Inflammatory macrophage treated with lipopolysaccharide for 4 hours (primary cell): ENCODE results near the gene DLX2.
"Not testable (repeated sequence)": the region's sequence is repeated elsewhere in the genome, so short reads cannot be mapped to it uniquely, and the experiment has no call there.

Source experiments
- DNase-seq: peaks from one replicate; pipeline ENCODE4 v3.0.0-alpha.2; 2020

Gene DLX2

DNA sequence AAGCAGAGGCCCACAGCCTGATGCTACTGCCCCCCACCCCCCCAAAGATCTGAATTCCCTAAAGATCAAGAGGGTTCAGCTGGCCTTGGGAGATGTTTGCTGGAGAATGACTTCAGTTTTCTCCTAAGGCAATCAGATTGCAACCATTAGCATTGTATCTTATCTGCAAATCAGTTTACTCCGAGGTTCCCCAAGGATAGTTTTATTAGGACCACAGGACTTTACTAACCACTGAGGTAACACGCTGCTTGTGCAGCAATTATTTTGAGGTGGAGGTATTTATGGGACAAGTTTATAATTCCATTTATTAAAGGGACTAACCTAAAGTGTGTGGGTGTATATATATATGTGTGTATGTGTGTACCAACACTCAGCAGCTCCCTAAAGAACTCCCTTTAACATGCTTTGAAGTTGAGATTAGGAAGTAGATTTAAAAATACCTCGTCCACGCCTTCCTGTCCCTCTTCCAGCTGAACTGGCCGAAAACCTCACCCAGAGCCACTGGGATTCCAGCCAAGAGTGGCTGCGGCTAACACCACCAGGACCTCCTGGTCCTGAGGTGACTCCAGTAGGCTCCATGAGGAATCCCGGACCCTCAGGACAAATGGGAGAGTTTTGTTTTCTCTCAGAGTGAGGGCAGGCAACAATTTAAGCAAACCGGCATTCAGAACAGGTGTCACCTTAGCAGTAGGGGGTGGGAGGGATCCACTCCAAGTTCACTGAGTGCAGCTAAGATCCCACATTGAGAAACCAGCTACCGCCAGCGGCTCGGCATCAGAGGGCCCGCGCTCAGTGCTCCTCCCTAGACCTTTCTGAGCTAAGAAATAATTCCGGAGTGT is 20.4 kb downstream of the DLX2 start:
- DNase-seq = no peak

DNA sequence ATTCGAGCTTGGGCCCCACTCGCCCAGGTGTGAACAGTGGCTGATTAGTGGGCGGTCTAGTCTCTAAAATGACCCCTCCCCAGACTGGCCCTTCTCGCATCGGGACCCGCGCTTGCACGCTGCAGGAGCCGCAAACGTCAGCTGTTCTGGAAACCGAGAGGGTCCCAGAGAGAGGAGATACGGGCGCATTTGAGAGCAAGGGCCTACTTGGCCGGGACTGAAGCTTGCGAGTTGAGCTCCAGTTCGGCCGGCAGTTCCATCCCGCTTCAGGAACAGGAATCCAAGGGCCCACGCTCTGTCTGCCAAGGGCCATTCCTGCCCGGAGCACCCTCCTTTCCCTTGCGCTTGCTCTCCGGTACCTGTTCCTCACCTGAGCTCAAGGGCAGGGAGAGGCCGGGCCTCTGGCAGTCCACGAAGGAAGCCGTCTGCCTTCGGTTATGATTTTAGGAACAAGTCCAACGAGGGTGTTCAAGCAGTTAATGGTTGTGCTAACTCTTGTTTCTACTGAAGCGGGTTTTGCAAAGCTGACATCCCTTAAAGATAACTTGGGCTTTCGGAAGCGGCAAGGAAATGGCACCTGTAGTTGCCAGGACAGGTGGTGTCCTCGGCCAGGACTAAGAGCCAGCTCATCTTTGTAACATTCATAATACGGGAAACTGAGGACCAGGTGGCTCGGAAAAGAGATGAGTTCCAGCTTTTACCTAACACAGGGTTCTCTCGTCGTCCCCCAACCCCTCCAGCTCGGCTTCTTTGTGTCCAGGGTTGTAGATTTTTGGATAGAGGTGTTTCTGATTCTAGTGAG is 21.3 kb downstream of the DLX2 start:
- no peak for DNase-seq

DNA sequence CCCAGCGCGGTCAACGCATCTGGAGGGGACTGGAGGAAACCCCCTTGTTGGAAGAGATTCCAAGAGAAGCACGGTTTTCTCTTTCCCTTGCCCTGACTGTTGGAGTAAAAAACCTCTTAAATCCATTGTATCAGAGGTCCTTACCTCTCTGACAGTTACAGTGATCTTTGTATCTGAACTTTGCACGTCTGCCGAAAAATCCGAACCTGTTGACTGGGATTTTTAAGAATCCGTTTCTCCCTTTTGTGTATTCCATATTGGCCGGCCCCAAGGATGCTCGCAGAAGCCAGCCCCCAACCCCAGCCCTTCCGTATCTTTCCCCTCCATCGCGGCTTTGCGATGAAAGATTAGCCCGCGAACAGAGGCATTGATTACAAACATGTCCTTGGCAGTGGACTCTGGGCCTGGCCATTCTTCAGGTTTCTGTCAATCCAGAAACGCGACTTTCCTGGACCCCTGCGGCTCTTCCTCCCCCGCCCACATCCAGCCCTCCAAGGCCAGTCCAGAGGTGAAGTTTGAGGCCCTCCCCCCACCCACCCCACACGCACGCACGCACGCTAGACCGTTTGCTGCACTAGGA is 22.0 kb downstream of the DLX2 start:
- no peak for DNase-seq

DNA sequence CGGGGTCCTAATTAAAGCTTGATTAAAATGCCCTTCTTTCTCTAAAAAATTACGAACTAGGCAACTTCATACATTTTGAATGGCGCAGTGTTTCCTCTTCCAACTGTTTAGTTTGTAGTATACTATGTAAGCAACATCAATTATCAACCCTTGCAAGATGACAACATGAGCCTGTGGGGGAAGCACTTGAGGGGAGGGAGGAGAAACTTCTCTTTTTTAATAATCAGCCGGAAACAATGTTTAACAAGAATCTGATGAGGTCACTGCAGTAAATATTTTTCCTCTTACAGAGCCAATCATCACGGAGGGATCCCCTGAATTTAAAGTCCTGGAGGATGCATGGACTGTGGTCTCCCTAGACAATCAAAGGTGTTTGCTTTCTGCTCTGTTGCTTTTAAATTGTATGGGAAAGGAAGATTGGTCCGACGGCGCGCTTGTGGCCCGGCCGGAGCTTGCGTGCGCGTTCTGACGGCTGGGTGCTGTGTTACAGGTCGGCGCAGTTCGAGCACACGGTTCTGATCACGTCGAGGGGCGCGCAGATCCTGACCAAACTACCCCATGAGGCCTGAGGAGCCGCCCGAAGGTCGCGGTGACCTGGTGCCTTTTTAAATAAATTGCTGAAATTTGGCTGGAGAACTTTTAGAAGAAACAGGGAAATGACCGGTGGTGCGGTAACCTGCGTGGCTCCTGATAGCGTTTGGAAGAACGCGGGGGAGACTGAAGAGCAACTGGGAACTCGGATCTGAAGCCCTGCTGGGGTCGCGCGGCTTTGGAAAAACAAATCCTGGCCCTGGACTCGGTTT is 22.7 kb downstream of the DLX2 start:
- DNase-seq = peak; percentile 79

DNA sequence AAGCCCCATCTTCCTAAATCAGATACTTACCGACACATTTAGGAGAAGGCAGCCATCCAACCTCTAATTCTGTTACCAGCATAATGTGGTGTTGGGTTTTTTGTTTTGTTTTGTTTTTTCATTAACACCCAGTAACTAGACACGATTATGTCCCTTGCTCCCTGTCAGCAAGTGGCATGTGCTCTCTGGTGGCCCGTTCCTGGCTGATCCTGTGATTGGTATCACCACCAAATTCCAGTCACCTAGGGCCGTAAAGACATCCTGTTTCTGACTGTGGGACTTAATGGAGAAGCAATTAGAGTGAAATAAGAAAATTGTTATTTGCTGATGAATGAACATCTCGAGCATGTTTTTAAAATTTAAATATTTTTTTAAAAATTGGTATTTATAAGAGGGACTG is 23.3 kb downstream of the DLX2 start:
- DNase-seq = no peak

DNA sequence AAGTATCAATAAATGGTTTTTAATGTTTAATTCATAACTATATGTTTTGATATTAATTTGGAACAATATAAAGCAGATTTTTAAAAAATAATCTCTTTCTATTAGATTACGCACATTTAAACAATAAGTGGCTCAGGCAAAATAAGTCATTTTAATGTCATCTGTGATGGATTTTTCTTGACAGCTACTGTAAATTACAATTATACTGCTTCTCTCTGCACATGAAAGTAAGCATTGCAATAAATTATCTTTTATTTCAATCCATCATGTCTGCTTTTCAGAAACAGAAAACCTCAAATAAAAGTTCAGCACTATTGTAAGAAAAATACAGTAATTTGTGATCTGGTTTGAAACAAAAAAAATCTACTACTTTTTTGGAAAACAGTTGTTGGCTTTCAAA is 28.4 kb downstream of the DLX2 start:
- no peak for DNase-seq

DNA sequence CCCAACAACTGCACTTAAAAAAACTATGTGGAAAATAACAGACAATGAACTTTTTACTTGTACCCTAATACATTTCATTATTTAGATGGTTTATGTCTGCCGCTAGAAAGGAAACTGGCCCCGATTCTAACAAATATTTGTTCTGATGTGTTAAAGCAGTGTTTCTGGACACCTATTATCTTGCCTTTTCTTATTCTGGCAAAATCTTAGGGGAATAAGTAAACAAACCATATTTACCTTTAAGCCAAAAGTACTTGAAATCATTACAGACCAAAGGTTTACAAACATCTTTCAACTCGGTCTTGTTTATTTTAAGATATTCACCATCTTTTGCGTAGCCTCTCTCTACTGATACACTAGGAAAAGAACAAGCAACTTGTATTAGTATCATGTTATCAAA is 29.2 kb downstream of the DLX2 start:
- DNase-seq = no peak

DNA sequence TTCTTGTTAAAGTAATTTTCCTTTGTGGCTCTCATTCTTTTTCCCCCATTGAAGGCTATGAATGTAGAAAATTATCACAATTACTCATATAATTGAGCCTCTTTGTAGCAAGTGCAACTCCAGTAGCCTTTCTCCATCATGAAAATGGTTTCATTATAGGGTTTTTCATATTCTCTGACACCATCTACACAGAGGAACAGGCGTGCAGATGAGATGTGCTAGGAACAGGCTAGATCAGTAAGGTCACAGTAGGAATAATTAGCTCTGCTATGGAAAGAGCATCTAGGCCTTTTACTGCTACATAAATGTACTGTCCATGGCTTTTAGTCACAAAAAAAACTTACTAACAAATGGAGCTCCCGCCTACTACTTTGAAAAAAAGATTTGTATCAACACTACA is 30.0 kb downstream of the DLX2 start:
- DNase-seq = no peak

DNA sequence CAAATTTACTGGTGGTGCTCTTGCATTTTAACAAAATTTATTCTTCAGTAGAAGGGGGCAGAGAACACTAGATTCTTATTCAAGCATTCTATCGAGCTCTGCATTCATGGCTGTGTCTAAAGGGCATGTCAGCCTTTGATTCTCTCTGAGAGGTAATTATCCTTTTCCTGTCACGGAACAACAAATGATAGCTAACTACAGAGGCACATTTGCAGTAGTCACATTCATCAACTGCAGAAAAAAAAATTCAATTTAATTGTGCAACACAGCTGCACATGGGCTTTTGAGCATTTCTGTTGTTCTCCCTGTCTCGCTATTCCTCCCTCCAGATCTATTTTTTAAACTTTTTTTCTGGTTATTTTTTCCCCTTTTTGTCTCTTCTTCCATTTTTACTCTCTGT is 30.4 kb downstream of the DLX2 start:
- DNase-seq = no peak

DNA sequence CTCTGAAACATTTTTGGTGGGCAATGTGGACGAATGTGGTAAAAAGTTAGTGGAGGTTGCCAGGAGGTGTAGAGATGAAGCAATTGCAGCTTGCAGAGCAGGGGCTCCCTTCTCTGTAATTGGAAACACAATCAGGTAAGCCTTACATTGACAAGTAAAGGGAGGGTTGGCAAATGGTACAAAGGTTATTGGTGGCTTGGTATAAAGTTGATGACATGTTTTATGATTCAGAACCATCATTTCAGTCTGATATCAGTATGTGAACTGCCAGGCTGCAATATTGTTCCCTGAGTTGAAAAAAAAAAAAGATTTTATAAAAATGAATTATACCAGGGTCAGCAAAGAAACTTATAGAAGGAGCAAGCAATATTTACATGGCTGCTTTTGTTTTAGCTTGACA is 31.8 kb downstream of the DLX2 start:
- no peak for DNase-seq

DNA sequence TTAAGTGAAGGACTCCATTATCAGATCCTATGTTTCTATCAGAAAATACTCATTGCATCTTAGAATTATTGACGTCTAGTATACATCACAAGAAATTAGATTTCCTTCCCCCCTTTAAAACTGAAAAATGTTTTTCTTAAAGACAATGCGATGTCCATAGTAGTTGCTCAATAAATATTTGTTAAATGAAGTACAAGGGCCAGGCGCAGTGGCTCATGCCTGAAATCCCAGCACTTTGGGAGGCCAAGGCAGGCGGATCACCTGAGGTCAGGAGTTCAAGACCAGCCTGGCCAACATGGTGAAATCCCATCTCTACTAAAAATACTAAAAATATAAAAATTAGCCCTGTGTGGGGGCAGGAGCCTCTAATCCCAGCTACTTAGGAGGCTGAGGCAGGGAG is 34.8 kb downstream of the DLX2 start:
- DNase-seq = not testable (repeated sequence)

DNA sequence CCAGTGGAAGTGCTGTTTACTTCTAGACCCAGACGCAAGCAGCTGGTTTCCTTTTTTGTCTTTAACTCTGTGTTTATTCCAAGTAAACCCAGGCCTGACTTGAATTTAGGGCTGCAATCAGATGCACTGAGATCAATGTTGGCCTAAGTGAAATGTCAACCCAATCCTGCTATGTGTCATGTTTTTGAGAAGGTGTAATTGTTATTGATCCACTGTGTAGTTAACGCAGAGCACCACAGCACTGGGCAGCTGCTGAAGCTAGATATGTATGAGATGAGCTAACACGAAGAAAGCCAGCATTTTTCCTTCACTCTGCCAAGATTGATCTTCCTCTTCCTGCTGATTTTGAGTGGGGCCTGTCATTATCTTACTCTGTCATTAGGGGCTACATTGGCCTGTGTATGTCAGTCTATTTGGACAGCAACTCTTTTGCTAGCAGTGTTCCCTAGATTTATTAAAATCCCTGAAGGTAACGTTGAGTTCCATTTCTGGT is 36.3 kb downstream of the DLX2 start:
- no peak for DNase-seq

DNA sequence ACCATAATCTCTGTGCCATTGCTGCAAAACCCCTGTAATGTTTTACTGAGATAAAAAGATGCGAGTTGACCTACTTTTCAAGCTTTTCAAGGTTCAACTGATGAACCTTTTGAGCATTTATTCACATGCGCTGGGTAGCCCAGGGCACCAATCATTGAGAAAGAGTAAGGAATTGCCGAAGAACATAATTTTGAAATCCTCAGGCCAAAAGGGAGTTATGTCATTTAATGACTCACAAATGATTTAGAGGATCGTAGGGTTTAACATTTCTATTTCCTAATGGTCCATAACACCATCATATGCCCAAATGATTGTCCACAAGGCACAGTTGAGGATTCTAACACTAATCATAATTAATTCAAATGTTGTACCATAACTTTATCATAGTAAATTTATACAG is 37.6 kb downstream of the DLX2 start:
- peak; percentile 80 for DNase-seq

DNA sequence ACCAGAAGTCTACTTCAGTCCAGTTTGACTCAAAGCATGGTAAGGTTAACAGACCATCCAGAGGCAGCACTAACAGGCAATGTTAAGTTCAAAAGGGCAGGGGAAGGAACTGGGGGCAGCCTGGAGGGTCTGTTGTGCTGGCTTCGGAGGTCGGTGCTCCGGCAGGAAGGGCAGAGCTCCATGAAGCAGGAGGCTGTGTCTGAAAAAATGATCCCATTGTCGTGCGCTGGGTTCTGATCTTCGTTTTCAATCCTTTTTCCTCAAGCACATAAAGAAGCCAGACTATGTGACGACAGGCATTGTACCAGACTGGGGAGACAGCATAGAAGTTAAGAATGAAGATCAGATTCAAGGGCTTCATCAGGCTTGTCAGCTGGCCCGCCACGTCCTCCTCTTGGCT is 39.3 kb downstream of the DLX2 start:
- no peak for DNase-seq

DNA sequence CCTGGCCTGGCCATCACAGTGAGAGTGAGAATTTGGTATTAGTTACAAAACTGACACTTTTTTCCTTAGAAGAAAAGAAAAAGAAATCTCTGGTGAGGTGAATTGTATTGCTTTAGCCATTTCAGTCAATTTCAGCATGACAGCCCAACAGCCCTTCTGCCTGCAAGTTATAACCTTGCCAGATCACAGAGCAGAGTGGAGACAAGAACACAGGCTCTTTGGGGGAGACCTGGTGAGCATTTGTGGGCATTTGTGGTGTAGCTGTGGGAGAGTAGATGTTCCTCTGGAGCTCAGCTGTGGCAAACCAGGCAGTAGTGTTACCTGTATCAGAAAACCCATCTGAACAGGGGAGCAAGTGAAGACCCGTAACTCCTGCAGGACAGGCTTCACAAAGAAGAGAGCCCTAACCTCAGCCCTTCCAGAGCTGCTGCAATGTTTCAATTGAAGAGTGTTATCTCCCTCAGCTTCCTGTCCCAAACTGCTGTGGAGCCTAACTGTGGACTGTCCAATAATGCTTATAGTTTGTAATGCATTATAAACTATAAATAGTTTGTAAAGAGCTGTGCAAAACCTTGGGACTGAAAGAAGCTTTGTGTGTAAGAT is 40.2 kb downstream of the DLX2 start:
- DNase-seq = no peak

DNA sequence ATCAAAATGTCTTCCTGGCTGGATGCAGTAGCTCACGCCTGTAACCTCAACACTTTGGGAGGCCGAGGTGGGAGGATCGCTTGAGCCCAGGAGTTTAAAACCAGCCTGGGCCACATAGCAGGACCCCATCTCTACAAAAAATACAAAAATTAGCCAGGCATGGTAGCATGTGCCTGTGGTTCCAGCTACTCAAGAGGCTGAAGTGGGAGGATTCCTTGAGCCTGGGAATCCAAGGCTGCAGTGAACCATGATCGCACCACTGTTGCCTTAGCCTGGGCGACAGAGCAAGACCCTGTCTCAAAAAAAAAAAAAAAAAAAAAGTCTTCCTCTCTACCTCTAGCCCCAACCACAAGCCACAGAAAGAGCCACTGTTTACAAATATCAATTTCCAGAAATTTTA is 42.6 kb downstream of the DLX2 start:
- not testable (repeated sequence) for DNase-seq

DNA sequence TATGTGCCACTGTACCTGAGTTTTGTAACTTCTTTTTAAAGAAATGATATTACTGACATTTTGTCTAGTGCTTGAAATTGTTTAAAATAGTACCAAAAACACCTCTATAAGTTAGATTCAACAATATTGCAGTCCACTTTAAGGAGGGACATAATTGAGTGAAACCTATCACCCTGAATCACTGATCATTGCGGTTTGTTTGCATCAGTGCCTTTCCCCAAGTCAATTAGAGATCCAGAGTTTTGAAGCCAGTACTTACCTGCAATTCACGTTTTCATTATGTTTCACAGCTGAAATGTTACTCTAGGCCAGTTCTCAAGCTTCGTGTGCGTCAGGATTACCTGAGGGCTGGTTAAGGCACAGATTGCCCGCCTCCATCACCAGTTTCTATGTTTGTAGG is 44.0 kb downstream of the DLX2 start:
- DNase-seq = no peak

DNA sequence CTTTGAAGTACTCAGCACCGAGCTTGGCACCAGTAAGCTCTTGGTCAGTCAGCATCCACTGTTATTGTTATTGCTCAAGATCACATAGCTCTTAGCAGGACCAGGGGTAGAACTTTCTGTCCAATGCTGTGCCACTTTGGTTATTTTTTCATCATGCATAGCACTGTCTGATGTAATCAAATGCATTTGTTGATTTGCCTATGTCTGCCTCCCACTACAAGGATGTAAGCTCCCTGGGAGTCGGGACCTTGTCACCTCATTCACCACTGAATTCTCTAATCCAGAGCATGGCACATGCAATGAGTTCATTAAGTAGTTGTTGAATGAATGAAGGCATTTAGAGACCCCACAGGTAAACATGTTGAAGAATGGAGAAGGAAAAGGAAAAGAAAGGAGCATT is 46.4 kb downstream of the DLX2 start:
- no peak for DNase-seq

DNA sequence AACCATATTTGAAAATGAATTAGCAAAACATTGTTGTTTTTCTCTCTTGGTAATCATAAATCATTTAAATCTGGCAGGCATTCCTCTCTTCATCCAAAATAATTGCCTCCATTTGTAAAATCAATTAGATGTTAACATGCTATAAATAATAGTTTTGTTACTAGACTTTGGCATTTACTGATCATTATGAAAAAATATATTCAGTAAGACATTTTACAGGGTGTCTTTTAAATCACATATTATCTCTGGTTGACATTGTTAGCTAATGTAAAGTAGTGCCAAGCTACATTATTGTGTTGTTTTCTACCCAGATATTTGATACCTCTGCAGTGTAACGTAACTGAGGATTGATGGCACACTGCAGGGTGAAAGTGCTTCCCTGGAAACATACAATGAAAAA is 49.2 kb downstream of the DLX2 start:
- no peak for DNase-seq

DNA sequence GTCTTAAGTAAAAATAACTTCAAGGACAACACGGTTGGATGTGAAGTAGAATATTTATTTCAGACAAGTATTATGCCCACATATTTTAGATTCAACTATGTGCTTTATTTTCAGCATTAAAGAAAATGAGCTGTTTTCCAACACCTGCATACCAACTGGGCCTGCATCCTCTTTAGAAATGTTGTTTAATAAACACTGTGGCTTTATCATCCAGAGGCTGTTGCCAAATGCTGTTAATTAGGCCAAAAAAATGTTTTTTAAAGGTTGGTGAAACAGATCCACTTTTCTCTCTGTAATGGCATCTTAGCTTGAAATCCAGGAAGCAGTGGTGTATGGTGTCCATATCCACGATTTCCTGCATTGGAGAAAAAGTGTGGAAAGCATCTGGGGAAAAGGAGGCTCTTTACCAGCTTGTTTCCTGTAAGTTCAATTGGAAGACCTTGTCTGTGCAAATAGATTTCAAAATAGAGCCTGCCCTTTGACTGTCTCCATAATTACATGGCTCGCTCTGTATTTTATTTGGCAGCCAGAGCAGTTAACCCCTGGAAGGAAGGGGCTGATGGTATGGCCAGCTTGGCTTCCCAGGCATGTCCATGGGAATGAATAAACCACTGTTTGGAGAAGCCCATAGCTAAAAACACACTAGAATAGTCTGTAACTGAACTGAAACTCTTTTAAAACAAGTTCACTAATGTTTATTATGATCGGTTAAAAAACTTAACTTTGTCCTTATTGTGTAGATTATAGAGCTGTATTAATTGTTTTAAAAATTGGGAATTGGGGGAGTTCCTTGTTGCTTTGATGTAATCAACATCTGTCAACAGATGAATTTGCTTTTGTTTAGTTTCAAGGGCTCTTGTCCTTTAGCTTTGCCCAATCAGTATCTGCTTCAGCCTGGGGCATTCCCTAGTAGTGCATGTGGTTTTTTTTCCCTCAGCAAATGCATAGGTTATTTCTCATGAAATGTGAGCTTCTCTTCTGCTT is 50.4 kb downstream of the DLX2 start:
- DNase-seq = no peak

DNA sequence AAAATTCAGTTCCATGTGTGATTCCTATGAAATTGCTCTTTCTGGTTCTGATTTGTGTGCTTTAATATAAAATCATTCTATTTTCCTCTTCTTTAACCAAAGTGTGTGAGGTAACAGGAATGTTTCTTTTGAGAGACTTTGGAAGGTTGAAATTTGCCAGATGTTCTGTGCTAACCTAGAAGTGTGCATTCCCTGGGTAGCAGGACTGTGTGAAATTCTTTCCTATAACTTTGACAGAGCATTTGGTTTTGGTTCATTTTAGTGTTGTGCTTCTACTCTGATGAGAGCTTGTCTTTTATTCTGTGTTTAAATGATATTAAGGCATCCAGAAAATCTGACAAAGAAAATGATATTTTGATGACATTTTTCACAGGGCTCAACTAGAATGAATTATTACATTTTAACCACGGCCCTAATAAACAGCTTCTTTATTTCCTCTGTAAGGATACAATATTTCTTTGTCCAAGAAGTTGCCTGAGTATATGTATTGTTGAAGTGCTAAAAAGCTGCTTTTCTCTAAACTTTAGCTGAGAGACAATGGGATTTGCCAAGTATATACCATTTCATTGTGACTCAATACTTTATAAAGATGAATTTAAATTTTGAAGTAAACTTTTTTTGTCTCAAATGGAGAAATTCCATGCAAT is 52.1 kb downstream of the DLX2 start:
- DNase-seq = no peak
